Ishikawa (cell line): ENCODE data around the gene RFTN1.
A peak's percentile ranks its signal among the peaks of the same experiment; 100 is the strongest.

Source experiments
- CEBPB ChIP-seq: IDR thresholded peaks from 2 replicates; pipeline ENCODE4 v1.6.1; 2012
- CREB1 ChIP-seq: IDR thresholded peaks from 2 replicates; pipeline ENCODE4 v1.6.1; 2012; ENCODE audit warnings: low read depth
- EGR1 ChIP-seq: IDR thresholded peaks from 2 replicates; pipeline ENCODE4 v1.6.1; 2012
- EP300 ChIP-seq: IDR thresholded peaks from 2 replicates; pipeline ENCODE4 v1.6.1; 2012; ENCODE audit warnings: borderline replicate concordance
- FOXM1 ChIP-seq: IDR thresholded peaks from 2 replicates; pipeline ENCODE4 v1.6.1; 2012; ENCODE audit warnings: low read depth, borderline replicate concordance
- MAX ChIP-seq: IDR thresholded peaks from 2 replicates; pipeline ENCODE4 v1.6.1; 2012
- NFIC ChIP-seq: IDR thresholded peaks from 2 replicates; pipeline ENCODE4 v1.6.1; 2012
- RAD21 ChIP-seq: IDR thresholded peaks from 2 replicates; pipeline ENCODE4 v1.6.1; 2012; ENCODE audit warnings: low read depth
- REST ChIP-seq: IDR thresholded peaks from 2 replicates; pipeline ENCODE4 v1.6.1; 2012; ENCODE audit warnings: low read depth, mild to moderate bottlenecking
- TAF1 ChIP-seq: IDR thresholded peaks from 2 replicates; pipeline ENCODE4 v1.6.1; 2012; ENCODE audit warnings: low read depth, mild to moderate bottlenecking
- TCF12 ChIP-seq: IDR thresholded peaks from 2 replicates; pipeline ENCODE4 v1.6.1; 2012; ENCODE audit warnings: low read depth
- TEAD4 ChIP-seq: IDR thresholded peaks from 2 replicates; pipeline ENCODE4 v1.6.1; 2012
- USF1 ChIP-seq: IDR thresholded peaks from 2 replicates; pipeline ENCODE4 v1.6.1; 2012
- YY1 ChIP-seq: IDR thresholded peaks from 2 replicates; pipeline ENCODE4 v1.6.1; 2012; ENCODE audit warnings: low read depth
- ZBTB7A ChIP-seq: IDR thresholded peaks from 2 replicates; pipeline ENCODE4 v1.6.1; 2012; ENCODE audit warnings: low read depth

RFTN1 gene

DNA sequence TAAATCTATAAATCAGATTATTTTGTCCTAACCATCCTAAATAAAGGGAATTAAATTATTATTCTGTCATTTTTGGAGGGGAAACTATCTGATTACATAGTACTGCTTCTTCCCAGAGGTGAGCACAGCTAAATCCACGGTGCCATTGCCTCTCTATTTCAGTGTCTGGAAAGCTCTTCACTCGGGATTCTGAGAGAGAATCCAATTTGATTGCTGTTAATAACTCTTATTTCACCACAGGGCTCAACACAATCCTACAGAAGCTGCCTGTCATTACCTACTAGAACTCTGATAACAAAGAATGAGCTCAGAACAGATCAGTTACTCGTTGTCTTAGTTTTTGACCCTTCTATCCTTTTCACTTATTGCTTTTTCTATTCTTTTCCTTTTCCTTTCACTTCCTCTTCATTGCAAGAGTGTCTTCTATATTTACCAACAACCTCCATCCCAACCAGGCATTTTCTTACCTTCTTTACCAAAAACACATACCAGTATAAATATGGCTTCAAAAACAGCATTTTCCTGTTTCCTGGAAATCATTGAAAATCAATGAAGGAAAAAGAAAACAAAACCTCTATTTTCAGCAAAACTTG lies 218.1 kb downstream of the RFTN1 start:
- no peak for TF ChIP-seq TEAD4
- TF ChIP-seq MAX: no peak
- TF ChIP-seq CEBPB: no peak
- TF ChIP-seq ZBTB7A: no peak
- TF ChIP-seq TCF12: no peak
- no peak for TF ChIP-seq USF1
- no peak for TF ChIP-seq FOXM1
- TF ChIP-seq EGR1: no peak
- TF ChIP-seq EP300: no peak
- TF ChIP-seq RAD21: no peak
- TF ChIP-seq NFIC: no peak
- no peak for TF ChIP-seq TAF1
- TF ChIP-seq REST: no peak
- TF ChIP-seq CREB1: no peak
- no peak for TF ChIP-seq YY1

GRCh38 chr3:16294844-16295243 lies 218.7 kb downstream of the RFTN1 start:
- TF ChIP-seq TEAD4 (no peak), CEBPB (no peak), YY1 (no peak), TAF1 (no peak), REST (no peak), CREB1 (no peak)

- TF ChIP-seq ZBTB7A: no peak
- TF ChIP-seq CREB1: no peak
- no peak for TF ChIP-seq REST
- TF ChIP-seq RAD21: no peak
- no peak for TF ChIP-seq EP300
- TF ChIP-seq FOXM1: no peak
- TF ChIP-seq TCF12: no peak
- no peak for TF ChIP-seq MAX
- no peak for TF ChIP-seq YY1
- no peak for TF ChIP-seq CEBPB
- TF ChIP-seq TEAD4: no peak
- no peak for TF ChIP-seq NFIC
- TF ChIP-seq EGR1: no peak
- TF ChIP-seq TAF1: no peak
- TF ChIP-seq USF1: no peak
Observed at GRCh38 chr3:16290827-16291196, 222.7 kb downstream of the RFTN1 start.

DNA sequence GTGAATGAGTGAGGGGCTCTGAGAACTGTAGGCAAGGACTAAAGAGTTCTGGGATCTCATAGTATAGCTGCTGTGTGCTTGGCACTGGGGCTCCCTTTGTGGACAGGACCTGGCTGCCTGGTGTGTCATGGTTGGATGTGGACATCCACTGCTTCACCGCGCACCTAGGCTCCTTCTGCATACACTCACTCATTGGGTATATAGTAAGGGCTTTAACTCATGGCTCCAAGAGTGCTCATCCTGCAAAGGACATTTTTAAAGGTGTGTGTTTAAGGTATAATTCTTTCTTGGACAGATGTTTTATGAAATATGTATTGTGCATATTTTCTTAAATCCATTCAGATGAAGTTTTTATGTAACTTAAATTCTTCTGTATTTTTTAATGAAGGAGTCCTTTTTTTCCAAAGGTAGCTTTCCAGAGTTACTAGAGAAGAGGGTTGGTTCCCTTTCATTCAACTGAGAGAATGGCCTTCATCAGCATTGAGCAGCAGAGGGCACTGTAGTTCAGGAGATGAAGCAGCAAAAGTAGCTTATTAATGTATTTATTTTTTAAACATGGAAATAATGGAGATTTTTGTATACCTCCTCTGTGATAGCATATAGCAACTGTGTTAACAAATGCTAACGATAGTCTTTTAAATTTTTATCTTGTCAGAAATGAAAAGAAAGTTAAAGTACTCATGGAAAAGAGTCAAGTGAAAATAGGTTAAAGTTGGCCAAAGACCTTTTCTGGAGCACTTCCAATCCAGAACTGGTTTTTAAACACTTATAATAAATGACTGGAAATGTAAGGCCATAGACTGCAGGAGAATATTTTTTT lies 223.3 kb downstream of the RFTN1 start:
- TF ChIP-seq TAF1 (no peak), RAD21 (peak; percentile 88)
